GM19025 (cell line): Measurements from ENCODE around the gene MTPN.

Experiments used
- ATAC-seq: cut with Tn5 transposase; IDR thresholded peaks from one replicate; pipeline ENCODE4 v1.9.1; 2021; ENCODE audit warnings: mild to moderate bottlenecking, low read depth, moderate library complexity; ENCODE audit not compliant: unreplicated experiment

The MTPN gene

GRCh38 chr7:135977007-135977741, at the start of gene MTPN:
MTPN (minus strand) TSS chr7:135977359; CDS start chr7:135977100, 259 bp downstream.
- ATAC-seq = peak; percentile 55

- no peak for ATAC-seq
Measured at GRCh38 chr7:136026209-136026608, 49.0 kb upstream of the MTPN start.

GRCh38 chr7:136023134-136023869, 46.1 kb upstream of the MTPN start:
- no peak for ATAC-seq

GRCh38 chr7:136020556-136020955, 43.4 kb upstream of the MTPN start:
- ATAC-seq = no peak

GRCh38 chr7:136018104-136018503, 40.9 kb upstream of the MTPN start:
- ATAC-seq = no peak

- ATAC-seq = no peak
Measured at GRCh38 chr7:136016649-136017395, 39.7 kb upstream of the MTPN start.

GRCh38 chr7:136015638-136016037, 38.5 kb upstream of the MTPN start:
- no peak for ATAC-seq

- no peak for ATAC-seq
Measured at GRCh38 chr7:136014659-136015058, 37.5 kb upstream of the MTPN start.

- no peak for ATAC-seq
Measured at GRCh38 chr7:136012238-136012637, 35.1 kb upstream of the MTPN start.

GRCh38 chr7:136009488-136010079, 32.4 kb upstream of the MTPN start:
- ATAC-seq = no peak

- ATAC-seq = no peak
Measured at GRCh38 chr7:136006208-136006607, 29.0 kb upstream of the MTPN start.

- no peak for ATAC-seq
Measured at GRCh38 chr7:136004083-136004482, 26.9 kb upstream of the MTPN start.

GRCh38 chr7:136002802-136003201, 25.6 kb upstream of the MTPN start:
- no peak for ATAC-seq

- ATAC-seq = no peak
Measured at GRCh38 chr7:136000288-136000913, 23.2 kb upstream of the MTPN start.

- ATAC-seq = no peak
Measured at GRCh38 chr7:135998081-135998480, 20.9 kb upstream of the MTPN start.

GRCh38 chr7:135995748-135996147, 18.6 kb upstream of the MTPN start:
- no peak for ATAC-seq

GRCh38 chr7:135994466-135995205, 17.5 kb upstream of the MTPN start:
- no peak for ATAC-seq

- ATAC-seq = peak; percentile 58
Measured at GRCh38 chr7:135993950-135994349, 16.8 kb upstream of the MTPN start.

GRCh38 chr7:135991906-135992305, 14.7 kb upstream of the MTPN start:
- no peak for ATAC-seq

GRCh38 chr7:135991322-135991721, 14.2 kb upstream of the MTPN start:
- no peak for ATAC-seq
